HG03280 (cell line): ENCODE results near the gene CWH43.
"Not testable (repeated sequence)": the region's sequence is repeated elsewhere in the genome, so short reads cannot be mapped to it uniquely, and the experiment has no call there.

ENCODE experiments used
- ATAC-seq: cut with Tn5 transposase; IDR thresholded peaks from one replicate; pipeline ENCODE4 v1.9.1; 2021; ENCODE audit warnings: mild to moderate bottlenecking, moderate library complexity; ENCODE audit not compliant: unreplicated experiment

The CWH43 gene

GRCh38 chr4:49096215-49096614 lies 110.1 kb downstream of the CWH43 start:
- ATAC-seq = not testable (repeated sequence)

- peak; percentile 42 for ATAC-seq
Measured at GRCh38 chr4:49096627-49097026, 110.6 kb downstream of the CWH43 start.

GRCh38 chr4:49097071-49097470 lies 111.0 kb downstream of the CWH43 start:
- ATAC-seq = not testable (repeated sequence)

DNA sequence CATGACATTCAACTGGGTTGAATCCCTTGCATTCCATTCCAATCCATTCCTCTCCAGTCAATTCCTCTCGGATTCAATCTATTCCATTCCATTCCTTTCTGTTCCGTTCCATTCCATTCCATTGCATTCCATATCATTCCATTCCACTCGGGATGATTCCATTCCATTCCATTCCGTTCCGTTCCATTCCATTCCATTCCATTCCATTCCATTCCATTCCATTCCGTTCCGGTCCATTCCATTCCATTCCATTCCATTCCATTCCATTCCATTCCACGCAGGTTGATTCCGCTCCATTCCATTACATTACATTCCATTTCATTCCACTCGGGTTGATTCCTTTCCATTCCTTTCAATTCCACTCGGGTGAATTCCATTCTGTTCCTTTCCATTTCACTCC lies 111.4 kb downstream of the CWH43 start:
- not testable (repeated sequence) for ATAC-seq

GRCh38 chr4:49098034-49098759 lies 112.1 kb downstream of the CWH43 start:
- ATAC-seq = not testable (repeated sequence)

- not testable (repeated sequence) for ATAC-seq
Measured at GRCh38 chr4:49099831-49100444, 113.9 kb downstream of the CWH43 start.

- peak; percentile 34 for ATAC-seq
Measured at GRCh38 chr4:49102344-49102898, 116.3 kb downstream of the CWH43 start.

- ATAC-seq = not testable (repeated sequence)
Measured at GRCh38 chr4:49103436-49104136, 117.5 kb downstream of the CWH43 start.

DNA sequence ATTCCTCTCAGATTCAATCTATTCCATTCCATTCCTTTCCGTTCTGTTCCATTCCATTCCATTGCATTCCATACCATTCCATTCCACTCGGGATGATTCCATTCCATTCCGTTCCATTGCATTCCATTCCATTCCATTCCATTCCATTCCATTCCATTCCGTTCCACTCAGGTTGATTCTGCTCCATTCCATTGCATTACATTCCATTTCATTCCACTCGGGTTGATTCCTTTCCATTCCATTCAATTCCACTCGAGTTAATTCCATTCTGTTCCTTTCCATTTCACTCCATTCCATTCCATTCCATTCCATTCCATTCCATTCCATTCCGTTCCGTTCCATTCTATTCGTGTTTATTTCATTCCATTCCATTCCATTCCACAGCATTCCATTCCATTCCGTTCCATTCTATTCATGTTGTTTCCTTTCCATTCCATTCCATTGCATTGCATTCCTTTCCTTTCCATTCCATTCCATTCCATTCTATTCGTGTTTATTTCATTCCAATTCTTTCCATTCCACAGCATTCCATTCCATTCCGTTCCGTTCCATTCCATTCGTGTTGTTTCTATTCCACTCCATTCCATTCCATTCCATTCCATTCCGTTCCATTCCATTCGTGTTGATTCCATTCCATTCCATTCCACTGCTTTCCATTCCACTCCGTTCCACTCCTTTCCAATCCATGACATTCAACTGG lies 118.3 kb downstream of the CWH43 start:
- not testable (repeated sequence) for ATAC-seq

DNA sequence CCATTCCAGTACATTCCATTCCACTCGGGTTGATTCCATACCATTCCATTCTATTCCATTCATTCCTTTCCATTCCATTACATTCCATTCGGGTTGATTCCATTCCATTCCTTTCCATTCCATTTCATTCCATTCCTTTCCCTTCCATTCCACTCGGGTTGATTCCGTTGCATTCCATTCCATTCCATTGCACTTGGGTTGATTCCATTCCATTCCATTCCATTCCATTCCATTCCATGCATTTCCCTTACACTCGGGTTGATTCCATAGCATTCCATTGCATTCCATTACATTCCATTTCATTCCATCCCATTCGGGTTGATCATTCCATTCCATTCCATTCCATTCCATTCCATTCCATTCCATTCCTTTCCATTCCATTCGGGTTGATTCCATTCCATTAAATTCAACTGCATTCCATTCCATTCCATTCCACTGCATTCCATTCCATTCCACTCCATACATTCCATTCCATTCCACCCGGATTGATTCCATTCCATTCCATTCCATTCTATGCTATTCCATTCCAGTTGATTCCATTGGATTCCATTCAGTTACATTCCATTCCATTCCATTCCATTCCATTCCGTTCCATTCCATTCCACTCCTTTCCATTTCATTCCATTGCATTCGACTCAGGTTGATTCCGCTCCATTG lies 119.3 kb downstream of the CWH43 start:
- ATAC-seq = not testable (repeated sequence)

DNA sequence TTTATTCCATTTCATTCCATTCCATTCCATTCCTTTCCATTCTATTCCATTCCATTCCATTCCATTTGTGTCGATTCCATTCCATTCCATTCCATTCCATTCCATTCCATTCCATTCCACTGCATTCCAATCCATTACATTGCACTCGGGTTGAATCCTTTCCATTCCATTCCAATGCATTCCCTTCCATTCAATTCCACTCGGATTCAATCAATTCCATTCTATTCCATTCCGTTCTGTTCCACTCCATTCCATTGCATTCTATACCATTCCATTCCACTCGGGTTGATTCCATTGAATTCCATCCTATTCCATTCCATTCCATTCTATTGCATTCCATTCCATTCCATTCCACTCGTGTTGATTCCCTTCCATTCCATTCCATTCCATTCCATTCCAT lies 121.2 kb downstream of the CWH43 start:
- not testable (repeated sequence) for ATAC-seq

GRCh38 chr4:49108183-49108978 lies 122.3 kb downstream of the CWH43 start:
- ATAC-seq = peak; percentile 35

DNA sequence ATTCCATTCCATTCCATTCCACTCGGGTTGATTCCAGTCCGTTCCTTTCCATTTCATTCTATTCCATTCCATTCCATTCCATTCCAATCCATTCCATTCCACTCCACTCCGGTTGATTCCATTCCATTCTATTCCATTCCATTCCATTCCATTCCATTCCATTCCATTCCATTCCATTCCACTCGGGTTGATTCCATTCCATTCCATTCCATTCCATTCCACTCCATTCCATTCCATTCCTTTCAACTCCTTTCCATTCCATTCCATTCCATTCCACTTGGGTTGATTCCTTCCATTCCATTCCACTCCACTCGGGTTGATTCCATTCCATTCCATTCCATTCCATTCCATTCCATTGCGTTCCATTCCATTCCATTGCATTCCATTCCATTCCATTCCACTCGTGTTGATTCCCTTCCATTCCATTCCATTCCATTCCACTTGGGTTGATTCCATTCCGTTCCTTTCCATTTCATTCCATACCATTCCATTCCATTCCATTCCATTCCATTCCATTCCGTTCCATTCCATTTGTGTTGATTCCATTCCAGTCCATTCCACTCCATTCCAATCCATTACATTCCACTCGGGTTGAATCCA lies 123.6 kb downstream of the CWH43 start:
- peak; percentile 36 for ATAC-seq

GRCh38 chr4:49110579-49110978 lies 124.5 kb downstream of the CWH43 start:
- peak; percentile 49 for ATAC-seq
